ENCODE measurements around the gene ZNF710. TPM values are rescaled to one million over a fixed set of nuclear protein-coding genes. Genes with fewer than 3 reads are reported as not detected.
"Not testable (repeated sequence)": the region's sequence is repeated elsewhere in the genome, so short reads cannot be mapped to it uniquely, and the experiment has no call there.

ZNF710 gene
- polyA plus RNA-seq, 2 donors = 21.1 to 62.1 TPM

DNA sequence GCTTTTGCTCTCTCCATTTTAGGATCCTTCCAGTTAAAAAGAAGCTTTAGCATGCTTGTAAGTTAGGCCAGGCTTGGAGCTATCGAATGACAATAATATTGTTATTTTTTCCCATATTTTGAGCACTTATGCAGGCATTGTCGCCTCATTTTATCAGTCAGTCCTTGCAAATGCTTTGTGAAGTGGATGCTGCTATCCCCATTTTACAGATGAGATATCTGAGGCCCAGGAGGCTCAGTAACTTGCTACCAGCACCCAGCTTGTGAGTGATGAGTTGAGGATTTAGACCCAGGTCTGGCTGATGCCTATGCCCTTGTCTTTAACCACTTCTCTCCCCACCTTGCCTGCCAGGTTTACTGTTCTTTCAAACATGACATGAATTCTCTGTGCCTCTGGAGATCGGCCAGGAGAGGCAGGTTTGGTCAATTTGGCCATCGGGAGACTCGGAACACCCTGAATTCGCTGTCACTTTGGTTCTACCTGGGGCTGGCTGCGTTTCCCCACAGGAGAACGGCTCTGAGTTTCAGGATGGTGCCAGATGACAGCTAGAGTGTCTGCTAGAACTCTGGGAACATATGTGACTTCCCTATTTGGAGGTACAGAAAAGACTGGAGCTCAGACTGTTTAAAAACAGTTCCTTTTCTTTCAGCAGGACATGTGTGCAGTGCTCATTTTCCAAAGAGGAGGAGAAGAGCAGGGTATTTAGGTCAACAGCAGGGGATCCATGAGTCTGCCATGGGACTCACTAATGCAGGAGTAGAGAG, 25.5 kb upstream of the ZNF710 start:
- no peaks in the 10 kb centered on the region for H3K36me3 ChIP-seq (ENCODE audit: control insufficient read depth in 2 of 2, insufficient read depth in 2 of 2, low read length in 1 of 2)
- H3K4me1 ChIP-seq (ENCODE audit: control insufficient read depth in 2 of 2, insufficient read depth in 2 of 2, low read length in 1 of 2) = no peaks in the 10 kb centered on the region
- no peaks in the 10 kb centered on the region for H3K27me3 ChIP-seq (ENCODE audit: control insufficient read depth in 1 of 2, insufficient read depth in 2 of 2, low read length in 2 of 2)
- peak overlapping the region in 1 of 2 donors; percentile 18 for H3K27ac ChIP-seq (ENCODE audit: low read depth in 2 of 2, low read length in 1 of 2)
- no peaks in the 10 kb centered on the region for H3K9me3 ChIP-seq (ENCODE audit: control insufficient read depth in 2 of 2, insufficient read depth in 1 of 2, low read depth in 1 of 2, low read length in 1 of 2)
- 82 to 87% methylated on average over 8 of the region's 8 CpGs for WGBS, 2 donors
- no peak overlapping the region for H3K4me3 ChIP-seq (ENCODE audit: low read depth in 1 of 2, low read length in 2 of 2)

DNA sequence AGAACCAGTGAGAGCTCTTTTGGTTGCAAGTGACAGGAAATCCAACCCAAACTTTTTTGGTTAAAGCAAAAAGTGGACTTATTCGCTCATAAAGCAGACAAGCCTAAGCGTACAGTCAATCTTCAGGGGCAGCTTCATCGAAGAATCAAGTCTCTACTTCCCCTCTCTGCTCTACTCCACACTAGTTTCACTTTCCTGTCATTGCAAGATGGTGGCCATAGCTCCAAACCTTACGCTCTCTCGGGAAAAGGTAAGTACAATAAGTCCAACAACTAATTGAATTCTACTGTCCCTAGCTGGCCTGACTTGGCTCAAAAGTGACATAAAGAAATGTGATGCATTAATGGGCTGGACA, 24.9 kb upstream of the ZNF710 start:
- Histone ChIP-seq H3K27me3 (ENCODE audit: control insufficient read depth in 1 of 2, insufficient read depth in 2 of 2, low read length in 2 of 2) (no peaks in the 10 kb centered on the region), H3K36me3 (ENCODE audit: control insufficient read depth in 2 of 2, insufficient read depth in 2 of 2, low read length in 1 of 2) (no peaks in the 10 kb centered on the region), H3K9me3 (ENCODE audit: control insufficient read depth in 2 of 2, insufficient read depth in 1 of 2, low read depth in 1 of 2, low read length in 1 of 2) (no peaks in the 10 kb centered on the region), H3K27ac (ENCODE audit: low read depth in 2 of 2, low read length in 1 of 2) (no peak overlapping the region), H3K4me1 (ENCODE audit: control insufficient read depth in 2 of 2, insufficient read depth in 2 of 2, low read length in 1 of 2) (no peaks in the 10 kb centered on the region), H3K4me3 (ENCODE audit: low read depth in 1 of 2, low read length in 2 of 2) (no peak overlapping the region)
- WGBS, 2 donors = 85 to 86% methylated on average over 5 of the region's 5 CpGs

- H3K27ac ChIP-seq (ENCODE audit: low read depth in 2 of 2, low read length in 1 of 2); H3K4me1 ChIP-seq (ENCODE audit: control insufficient read depth in 2 of 2, insufficient read depth in 2 of 2, low read length in 1 of 2); H3K4me3 ChIP-seq (ENCODE audit: low read depth in 1 of 2, low read length in 2 of 2); H3K36me3 ChIP-seq (ENCODE audit: control insufficient read depth in 2 of 2, insufficient read depth in 2 of 2, low read length in 1 of 2); H3K27me3 ChIP-seq (ENCODE audit: control insufficient read depth in 1 of 2, insufficient read depth in 2 of 2, low read length in 2 of 2); H3K9me3 ChIP-seq (ENCODE audit: control insufficient read depth in 2 of 2, insufficient read depth in 1 of 2, low read depth in 1 of 2, low read length in 1 of 2): not testable (repeated sequence)
- 94 to 96% methylated on average over 27 to 29 of the region's 31 CpGs for WGBS, 2 donors
Measured at GRCh38 chr15:89977836-89978235, 23.3 kb upstream of the ZNF710 start.

- Histone ChIP-seq H3K9me3 (ENCODE audit: control insufficient read depth in 2 of 2, insufficient read depth in 1 of 2, low read depth in 1 of 2, low read length in 1 of 2) (no peaks in the 10 kb centered on the region), H3K27me3 (ENCODE audit: control insufficient read depth in 1 of 2, insufficient read depth in 2 of 2, low read length in 2 of 2) (no peaks in the 10 kb centered on the region), H3K27ac (ENCODE audit: low read depth in 2 of 2, low read length in 1 of 2) (no peak overlapping the region), H3K4me1 (ENCODE audit: control insufficient read depth in 2 of 2, insufficient read depth in 2 of 2, low read length in 1 of 2) (no peaks in the 10 kb centered on the region), H3K4me3 (ENCODE audit: low read depth in 1 of 2, low read length in 2 of 2) (no peak overlapping the region), H3K36me3 (ENCODE audit: control insufficient read depth in 2 of 2, insufficient read depth in 2 of 2, low read length in 1 of 2) (no peaks in the 10 kb centered on the region)
- WGBS, 2 donors = 81 to 84% methylated on average over 6 to 7 of the region's 7 CpGs
Measured at GRCh38 chr15:89978914-89979313, 22.2 kb upstream of the ZNF710 start.

DNA sequence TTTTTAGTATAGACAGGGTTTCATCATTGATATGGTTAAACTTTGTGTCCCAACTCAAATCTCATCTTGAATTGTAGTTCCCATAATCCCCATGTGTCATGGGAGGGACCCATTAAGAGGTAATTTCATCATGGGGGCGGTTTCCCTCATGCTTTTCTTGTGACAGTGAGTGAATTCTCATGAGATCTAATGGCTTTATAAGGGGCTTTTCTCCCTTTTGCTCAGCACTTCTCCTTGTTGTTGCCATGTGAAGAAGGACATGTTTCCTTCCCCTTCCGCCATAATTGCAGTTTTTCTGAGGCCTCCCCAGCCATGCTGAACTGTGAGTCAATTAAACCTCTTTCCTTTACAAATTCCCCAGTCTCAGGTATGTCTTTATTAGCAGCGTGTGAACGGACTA, 20.2 kb upstream of the ZNF710 start:
- Histone ChIP-seq H3K4me1 (ENCODE audit: control insufficient read depth in 2 of 2, insufficient read depth in 2 of 2, low read length in 1 of 2) (no peaks in the 10 kb centered on the region), H3K4me3 (ENCODE audit: low read depth in 1 of 2, low read length in 2 of 2) (no peak overlapping the region), H3K27ac (ENCODE audit: low read depth in 2 of 2, low read length in 1 of 2) (no peak overlapping the region), H3K27me3 (ENCODE audit: control insufficient read depth in 1 of 2, insufficient read depth in 2 of 2, low read length in 2 of 2) (no peaks in the 10 kb centered on the region), H3K36me3 (ENCODE audit: control insufficient read depth in 2 of 2, insufficient read depth in 2 of 2, low read length in 1 of 2) (no peaks in the 10 kb centered on the region), H3K9me3 (ENCODE audit: control insufficient read depth in 2 of 2, insufficient read depth in 1 of 2, low read depth in 1 of 2, low read length in 1 of 2) (peaks cover 0 to 4% of the 10 kb centered on the region in 2 donors)
- WGBS, 2 donors = 88 to 91% methylated on average over 4 of the region's 4 CpGs

GRCh38 chr15:89982315-89983055, 18.6 kb upstream of the ZNF710 start:
- Histone ChIP-seq H3K27me3 (ENCODE audit: control insufficient read depth in 1 of 2, insufficient read depth in 2 of 2, low read length in 2 of 2) (no peaks in the 10 kb centered on the region), H3K4me3 (ENCODE audit: low read depth in 1 of 2, low read length in 2 of 2) (no peak overlapping the region), H3K9me3 (ENCODE audit: control insufficient read depth in 2 of 2, insufficient read depth in 1 of 2, low read depth in 1 of 2, low read length in 1 of 2) (peaks cover 0 to 4% of the 10 kb centered on the region in 2 donors), H3K36me3 (ENCODE audit: control insufficient read depth in 2 of 2, insufficient read depth in 2 of 2, low read length in 1 of 2) (no peaks in the 10 kb centered on the region), H3K27ac (ENCODE audit: low read depth in 2 of 2, low read length in 1 of 2) (no peak overlapping the region), H3K4me1 (ENCODE audit: control insufficient read depth in 2 of 2, insufficient read depth in 2 of 2, low read length in 1 of 2) (no peaks in the 10 kb centered on the region)
- WGBS, 2 donors = 56 to 67% methylated on average over 7 of the region's 7 CpGs

- Histone ChIP-seq H3K4me1 (ENCODE audit: control insufficient read depth in 2 of 2, insufficient read depth in 2 of 2, low read length in 1 of 2) (no peaks in the 10 kb centered on the region), H3K27me3 (ENCODE audit: control insufficient read depth in 1 of 2, insufficient read depth in 2 of 2, low read length in 2 of 2) (no peaks in the 10 kb centered on the region), H3K36me3 (ENCODE audit: control insufficient read depth in 2 of 2, insufficient read depth in 2 of 2, low read length in 1 of 2) (no peaks in the 10 kb centered on the region), H3K9me3 (ENCODE audit: control insufficient read depth in 2 of 2, insufficient read depth in 1 of 2, low read depth in 1 of 2, low read length in 1 of 2) (peaks cover 0 to 4% of the 10 kb centered on the region in 2 donors), H3K4me3 (ENCODE audit: low read depth in 1 of 2, low read length in 2 of 2) (no peak overlapping the region), H3K27ac (ENCODE audit: low read depth in 2 of 2, low read length in 1 of 2) (no peak overlapping the region)
- 90 to 91% methylated on average over 2 of the region's 2 CpGs for WGBS, 2 donors
Measured at GRCh38 chr15:89984001-89984400, 17.1 kb upstream of the ZNF710 start.

DNA sequence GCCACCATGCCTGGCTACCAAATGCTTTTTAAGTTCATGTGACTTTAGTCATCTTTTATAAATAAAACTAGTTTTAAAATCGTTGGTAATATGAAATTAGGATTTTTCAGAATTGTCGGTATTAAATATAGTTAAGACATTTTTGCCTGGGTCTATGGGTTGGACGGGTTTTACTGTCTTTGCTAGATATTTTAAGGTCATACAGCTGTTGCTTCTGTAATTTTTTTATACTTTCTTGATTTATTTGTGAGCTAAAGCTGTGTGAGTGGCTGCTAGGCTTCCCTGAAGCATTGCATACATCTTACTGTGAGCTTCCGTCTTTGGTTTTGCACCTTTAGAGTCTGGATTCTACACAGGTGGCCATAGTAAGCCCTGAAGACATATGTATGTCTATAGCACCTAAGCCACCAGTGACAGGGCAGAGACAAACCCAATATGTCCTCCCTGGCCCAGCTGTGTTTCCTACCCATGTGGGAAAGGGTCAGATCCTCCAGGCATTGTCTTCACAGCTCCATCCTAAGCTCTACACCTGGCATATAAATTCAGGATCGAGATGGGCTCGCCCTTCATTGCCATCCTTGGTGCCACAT, 16.6 kb upstream of the ZNF710 start:
- Histone ChIP-seq H3K27me3 (ENCODE audit: control insufficient read depth in 1 of 2, insufficient read depth in 2 of 2, low read length in 2 of 2) (no peaks in the 10 kb centered on the region), H3K4me3 (ENCODE audit: low read depth in 1 of 2, low read length in 2 of 2) (no peak overlapping the region), H3K9me3 (ENCODE audit: control insufficient read depth in 2 of 2, insufficient read depth in 1 of 2, low read depth in 1 of 2, low read length in 1 of 2) (peaks cover 0 to 4% of the 10 kb centered on the region in 2 donors), H3K27ac (ENCODE audit: low read depth in 2 of 2, low read length in 1 of 2) (no peak overlapping the region), H3K36me3 (ENCODE audit: control insufficient read depth in 2 of 2, insufficient read depth in 2 of 2, low read length in 1 of 2) (no peaks in the 10 kb centered on the region), H3K4me1 (ENCODE audit: control insufficient read depth in 2 of 2, insufficient read depth in 2 of 2, low read length in 1 of 2) (no peaks in the 10 kb centered on the region)
- 88% methylated on average over 6 of the region's 6 CpGs for WGBS, 2 donors

- Histone ChIP-seq H3K4me1 (ENCODE audit: control insufficient read depth in 2 of 2, insufficient read depth in 2 of 2, low read length in 1 of 2) (no peaks in the 10 kb centered on the region), H3K9me3 (ENCODE audit: control insufficient read depth in 2 of 2, insufficient read depth in 1 of 2, low read depth in 1 of 2, low read length in 1 of 2) (peaks cover 0 to 4% of the 10 kb centered on the region in 2 donors), H3K4me3 (ENCODE audit: low read depth in 1 of 2, low read length in 2 of 2) (no peak overlapping the region), H3K36me3 (ENCODE audit: control insufficient read depth in 2 of 2, insufficient read depth in 2 of 2, low read length in 1 of 2) (no peaks in the 10 kb centered on the region), H3K27me3 (ENCODE audit: control insufficient read depth in 1 of 2, insufficient read depth in 2 of 2, low read length in 2 of 2) (no peaks in the 10 kb centered on the region), H3K27ac (ENCODE audit: low read depth in 2 of 2, low read length in 1 of 2) (no peak overlapping the region)
- WGBS, 2 donors = 93 to 98% methylated on average over 3 of the region's 3 CpGs
Measured at GRCh38 chr15:89985111-89985510, 16.0 kb upstream of the ZNF710 start.

Data from esophagus (tissue), 2 donors.